Measurements from ENCODE around the gene ACOT13.

DNA sequence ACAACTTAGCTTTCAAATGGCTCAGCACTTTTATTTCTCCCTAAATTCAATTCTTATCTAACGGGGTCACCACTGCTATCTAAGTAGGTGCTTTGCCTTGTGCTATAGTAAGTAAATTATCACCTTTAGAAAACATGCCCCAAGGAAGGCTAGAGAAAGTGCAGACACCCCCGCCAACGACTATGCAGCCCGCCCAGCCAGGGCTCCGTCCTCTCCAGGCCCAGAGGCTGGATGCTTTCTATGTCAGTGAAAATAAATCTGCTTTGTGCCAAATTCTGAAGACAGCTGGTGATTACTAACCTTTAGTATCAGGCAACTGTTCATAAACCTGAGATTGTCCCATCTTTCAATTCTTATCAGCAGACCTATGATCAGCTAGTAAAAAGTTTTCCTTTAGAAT is 35.2 kb upstream of the ACOT13 start:
- no peak for TF ChIP-seq POLR2A (IDR thresholded peaks at IDR 0.05)
- TF ChIP-seq, protein P1, sequence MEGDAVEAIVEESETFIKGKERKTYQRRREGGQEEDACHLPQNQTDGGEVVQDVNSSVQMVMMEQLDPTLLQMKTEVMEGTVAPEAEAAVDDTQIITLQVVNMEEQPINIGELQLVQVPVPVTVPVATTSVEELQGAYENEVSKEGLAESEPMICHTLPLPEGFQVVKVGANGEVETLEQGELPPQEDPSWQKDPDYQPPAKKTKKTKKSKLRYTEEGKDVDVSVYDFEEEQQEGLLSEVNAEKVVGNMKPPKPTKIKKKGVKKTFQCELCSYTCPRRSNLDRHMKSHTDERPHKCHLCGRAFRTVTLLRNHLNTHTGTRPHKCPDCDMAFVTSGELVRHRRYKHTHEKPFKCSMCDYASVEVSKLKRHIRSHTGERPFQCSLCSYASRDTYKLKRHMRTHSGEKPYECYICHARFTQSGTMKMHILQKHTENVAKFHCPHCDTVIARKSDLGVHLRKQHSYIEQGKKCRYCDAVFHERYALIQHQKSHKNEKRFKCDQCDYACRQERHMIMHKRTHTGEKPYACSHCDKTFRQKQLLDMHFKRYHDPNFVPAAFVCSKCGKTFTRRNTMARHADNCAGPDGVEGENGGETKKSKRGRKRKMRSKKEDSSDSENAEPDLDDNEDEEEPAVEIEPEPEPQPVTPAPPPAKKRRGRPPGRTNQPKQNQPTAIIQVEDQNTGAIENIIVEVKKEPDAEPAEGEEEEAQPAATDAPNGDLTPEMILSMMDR (IDR thresholded peaks at IDR 0.05): no peak
